ENCODE results near the gene BCL2. TPM values are rescaled to one million over a fixed set of nuclear protein-coding genes. Genes with fewer than 3 reads are reported as not detected.

The BCL2 gene
- total RNA-seq, 1 donor from 2014 or later: 20.5 TPM

- H3K4me1 ChIP-seq: peaks cover 0 to 25% of the 10 kb centered on the region in 2 donors
- intact Hi-C loops (cut with DNase I): no loop called here
- H3K27ac ChIP-seq: no peak overlapping the region
Measured at GRCh38 chr18:63282793-63283192, 36.8 kb downstream of the BCL2 start.

DNA sequence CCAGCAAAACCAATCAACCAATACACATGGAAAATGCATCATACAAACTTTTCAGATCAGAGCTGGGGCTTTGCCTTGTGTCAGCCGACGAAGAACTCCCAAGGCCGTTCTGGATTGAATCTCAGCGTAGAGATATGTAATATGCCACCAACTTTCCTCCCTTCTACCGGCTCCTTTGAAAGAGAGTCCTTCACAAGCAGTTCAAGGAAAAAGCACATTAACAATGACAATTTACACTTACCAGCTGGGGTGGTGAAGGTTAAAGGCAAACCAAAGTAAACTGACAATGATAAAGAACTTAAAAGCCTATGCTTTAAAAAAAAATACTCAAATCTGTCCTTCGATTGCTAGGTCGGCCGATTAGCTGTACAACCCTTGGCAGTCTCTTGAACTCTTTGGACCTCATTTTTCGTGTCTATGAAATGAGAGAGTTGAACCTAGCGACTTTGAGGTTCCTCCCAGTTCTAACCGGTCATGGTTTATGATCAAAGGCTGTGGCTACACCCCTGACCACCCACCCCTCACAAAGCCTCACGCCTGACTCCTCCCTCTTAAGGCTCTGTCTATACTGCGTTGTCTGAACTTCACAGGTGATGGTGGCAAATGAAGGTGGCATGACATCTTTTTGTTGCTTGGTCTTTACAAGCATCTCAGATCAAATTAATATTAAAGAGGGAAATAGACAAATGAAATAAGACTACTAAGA, 46.2 kb downstream of the BCL2 start:
- no peaks in the 10 kb centered on the region for H3K36me3 ChIP-seq
- H3K27ac ChIP-seq: no peak overlapping the region
- no peaks in the 10 kb centered on the region for H3K9me3 ChIP-seq
- no peaks in the 10 kb centered on the region for H3K4me1 ChIP-seq
- no peaks in the 10 kb centered on the region for H3K27me3 ChIP-seq
- H3K4me3 ChIP-seq: no peak overlapping the region
- TF ChIP-seq, protein P1, sequence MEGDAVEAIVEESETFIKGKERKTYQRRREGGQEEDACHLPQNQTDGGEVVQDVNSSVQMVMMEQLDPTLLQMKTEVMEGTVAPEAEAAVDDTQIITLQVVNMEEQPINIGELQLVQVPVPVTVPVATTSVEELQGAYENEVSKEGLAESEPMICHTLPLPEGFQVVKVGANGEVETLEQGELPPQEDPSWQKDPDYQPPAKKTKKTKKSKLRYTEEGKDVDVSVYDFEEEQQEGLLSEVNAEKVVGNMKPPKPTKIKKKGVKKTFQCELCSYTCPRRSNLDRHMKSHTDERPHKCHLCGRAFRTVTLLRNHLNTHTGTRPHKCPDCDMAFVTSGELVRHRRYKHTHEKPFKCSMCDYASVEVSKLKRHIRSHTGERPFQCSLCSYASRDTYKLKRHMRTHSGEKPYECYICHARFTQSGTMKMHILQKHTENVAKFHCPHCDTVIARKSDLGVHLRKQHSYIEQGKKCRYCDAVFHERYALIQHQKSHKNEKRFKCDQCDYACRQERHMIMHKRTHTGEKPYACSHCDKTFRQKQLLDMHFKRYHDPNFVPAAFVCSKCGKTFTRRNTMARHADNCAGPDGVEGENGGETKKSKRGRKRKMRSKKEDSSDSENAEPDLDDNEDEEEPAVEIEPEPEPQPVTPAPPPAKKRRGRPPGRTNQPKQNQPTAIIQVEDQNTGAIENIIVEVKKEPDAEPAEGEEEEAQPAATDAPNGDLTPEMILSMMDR (IDR thresholded peaks at IDR 0.05): no peak
- intact Hi-C loops (cut with DNase I): no loop called here
- DNase-seq (ENCODE audit: low spot score in 2 of 2): no peak

More at GRCh38 chr18:63282793-63283192, 36.8 kb downstream of the BCL2 start:
- H3K36me3 ChIP-seq: no peaks in the 10 kb centered on the region
- DNase-seq (ENCODE audit: low spot score in 2 of 2): no peak
- no peaks in the 10 kb centered on the region for H3K9me3 ChIP-seq
- no peak overlapping the region for H3K4me3 ChIP-seq
- no peaks in the 10 kb centered on the region for H3K27me3 ChIP-seq
- TF ChIP-seq, protein P1 (IDR thresholded peaks at IDR 0.05): no peak

DNA sequence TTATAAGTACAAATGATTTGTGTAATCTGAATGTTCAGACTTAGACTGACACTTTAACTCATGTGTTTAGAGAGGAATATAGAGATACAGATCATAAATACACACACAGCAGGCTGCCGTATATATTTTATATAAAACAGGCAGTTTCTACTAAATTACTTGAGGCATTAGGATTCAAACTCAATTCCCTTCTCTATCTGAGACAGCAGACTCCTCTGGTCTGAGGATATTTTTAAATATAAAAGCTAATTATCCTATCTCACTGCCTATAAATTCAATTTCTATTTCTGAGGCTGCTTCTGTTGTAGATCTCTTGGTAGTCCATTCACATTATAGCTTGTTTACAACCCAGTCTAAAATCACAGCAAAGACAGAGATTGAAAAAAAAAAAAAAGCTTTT, 46.9 kb downstream of the BCL2 start:
- Histone ChIP-seq H3K9me3 (no peaks in the 10 kb centered on the region), H3K27ac (no peak overlapping the region), H3K4me3 (no peak overlapping the region), H3K4me1 (no peaks in the 10 kb centered on the region), H3K36me3 (no peaks in the 10 kb centered on the region), H3K27me3 (no peaks in the 10 kb centered on the region)
- TF ChIP-seq, protein P1 (IDR thresholded peaks at IDR 0.05): no peak
- intact Hi-C loops (cut with DNase I): no loop called here
- DNase-seq (ENCODE audit: low spot score in 2 of 2): no peak

GRCh38 chr18:63271881-63272299, 47.7 kb downstream of the BCL2 start:
- intact Hi-C loops (cut with DNase I): no loop called here
- Histone ChIP-seq H3K4me1 (peaks cover 0 to 2% of the 10 kb centered on the region in 2 donors), H3K36me3 (no peaks in the 10 kb centered on the region), H3K27ac (no peak overlapping the region), H3K9me3 (no peaks in the 10 kb centered on the region), H3K27me3 (no peaks in the 10 kb centered on the region), H3K4me3 (no peak overlapping the region)
- DNase-seq (ENCODE audit: low spot score in 2 of 2): no peak
- TF ChIP-seq, protein P1 (IDR thresholded peaks at IDR 0.05): no peak

DNA sequence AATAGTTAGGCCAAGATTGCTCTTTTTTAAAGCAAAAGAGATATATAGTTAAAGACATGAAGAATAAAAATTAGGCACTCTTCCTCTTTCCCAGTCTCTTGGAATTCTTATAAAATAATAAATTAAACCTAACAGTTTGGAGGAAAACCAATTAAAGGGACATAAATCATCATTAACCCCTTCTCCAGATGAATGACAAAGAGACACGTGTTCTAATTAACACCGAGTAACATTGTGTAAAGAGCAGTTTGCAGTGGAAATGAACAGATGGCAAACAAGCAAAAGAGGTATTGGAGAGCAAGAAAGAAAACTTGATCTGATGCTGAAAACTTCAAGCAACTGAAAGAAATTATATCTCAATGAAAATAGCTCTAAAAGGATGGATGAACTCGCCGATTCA, 48.4 kb downstream of the BCL2 start:
- Histone ChIP-seq H3K4me1 (peaks cover 0 to 2% of the 10 kb centered on the region in 2 donors), H3K4me3 (no peak overlapping the region), H3K27me3 (no peaks in the 10 kb centered on the region), H3K27ac (no peak overlapping the region), H3K36me3 (no peaks in the 10 kb centered on the region), H3K9me3 (no peaks in the 10 kb centered on the region)
- DNase-seq (ENCODE audit: low spot score in 2 of 2): no peak
- intact Hi-C loops (cut with DNase I): no loop called here
- TF ChIP-seq, protein P1 (IDR thresholded peaks at IDR 0.05): no peak

All from ascending aorta (tissue), 2 donors.